GM12878 (cell line): ENCODE data around the gene NPB. TPM values are rescaled to one million over a fixed set of nuclear protein-coding genes. Genes with fewer than 3 reads are reported as not detected.

Source experiments
- NFYB ChIP-seq: IDR thresholded peaks from 2 replicates; pipeline ENCODE4 v1.6.1; 2011; ENCODE audit warnings: low read depth, mild to moderate bottlenecking, low read length, improper control_type of control experiment, moderate library complexity; ENCODE audit not compliant: insufficient read depth
- YY1 ChIP-seq: IDR thresholded peaks from 2 replicates; pipeline ENCODE4 v1.6.1; 2011; ENCODE audit warnings: low read depth, mild to moderate bottlenecking, low read length
- polyA plus RNA-seq, 11 experiments: library from polyadenylated mRNA; depleted of rRNA in 4 of 11; unstranded in 6 of 11; stranded (reverse) in 5 of 11; fragments of >200 nt; fragmentation: Nextera tagmentation in 4 of 11; fragmentation: Illumina TruSeq in 1 of 11; extraction: Ambion mirVana in 4 of 11; extraction: Trizol in 1 of 11; gene quantifications; 1 replicate in 1 of 11; 2 replicates in 10 of 11; pipeline versions ENCODE4 v1.2.1 to v1.2.3, GENCODE V29; 2011 to 2016; ENCODE audit warnings: inconsistent platforms in 2 of 11, missing spikeins in 2 of 11, low read depth in 1 of 11
- total RNA-seq, 4 experiments: library from RNA; depleted of rRNA in 3 of 4; stranded (reverse); fragments of >200 nt in 3 of 4; fragmentation: Illumina TruSeq in 1 of 4; extraction: Trizol in 1 of 4; gene quantifications; 2 replicates each; pipeline versions ENCODE4 v1.2.1 to v1.2.3, GENCODE V29; 2013 to 2021
- TF ChIP-seq, protein P1 (sequence below): fragments of 450-650 bp; IDR thresholded peaks from 2 replicates; pipeline ENCODE4 v1.6.1; 2017; ENCODE audit warnings: mild to moderate bottlenecking, moderate library complexity
- TF ChIP-seq, protein P2 (sequence below): fragments of 450-650 bp; IDR thresholded peaks from 2 replicates; pipeline ENCODE4 v1.6.1; 2016; ENCODE audit warnings: mild to moderate bottlenecking, moderate library complexity, borderline replicate concordance

Gene NPB
- total and polyA plus RNA-seq, 10 of the 15 experiments (the other 5 are each of a cell fraction or from before 2014, with no cell fraction given), result 0.03 to 0.40 (median 0.15) TPM; not detected in 2

GRCh38 chr17:81935709-81936084, 33.7 kb downstream of the NPB start (continued):
- TF ChIP-seq, protein P1, sequence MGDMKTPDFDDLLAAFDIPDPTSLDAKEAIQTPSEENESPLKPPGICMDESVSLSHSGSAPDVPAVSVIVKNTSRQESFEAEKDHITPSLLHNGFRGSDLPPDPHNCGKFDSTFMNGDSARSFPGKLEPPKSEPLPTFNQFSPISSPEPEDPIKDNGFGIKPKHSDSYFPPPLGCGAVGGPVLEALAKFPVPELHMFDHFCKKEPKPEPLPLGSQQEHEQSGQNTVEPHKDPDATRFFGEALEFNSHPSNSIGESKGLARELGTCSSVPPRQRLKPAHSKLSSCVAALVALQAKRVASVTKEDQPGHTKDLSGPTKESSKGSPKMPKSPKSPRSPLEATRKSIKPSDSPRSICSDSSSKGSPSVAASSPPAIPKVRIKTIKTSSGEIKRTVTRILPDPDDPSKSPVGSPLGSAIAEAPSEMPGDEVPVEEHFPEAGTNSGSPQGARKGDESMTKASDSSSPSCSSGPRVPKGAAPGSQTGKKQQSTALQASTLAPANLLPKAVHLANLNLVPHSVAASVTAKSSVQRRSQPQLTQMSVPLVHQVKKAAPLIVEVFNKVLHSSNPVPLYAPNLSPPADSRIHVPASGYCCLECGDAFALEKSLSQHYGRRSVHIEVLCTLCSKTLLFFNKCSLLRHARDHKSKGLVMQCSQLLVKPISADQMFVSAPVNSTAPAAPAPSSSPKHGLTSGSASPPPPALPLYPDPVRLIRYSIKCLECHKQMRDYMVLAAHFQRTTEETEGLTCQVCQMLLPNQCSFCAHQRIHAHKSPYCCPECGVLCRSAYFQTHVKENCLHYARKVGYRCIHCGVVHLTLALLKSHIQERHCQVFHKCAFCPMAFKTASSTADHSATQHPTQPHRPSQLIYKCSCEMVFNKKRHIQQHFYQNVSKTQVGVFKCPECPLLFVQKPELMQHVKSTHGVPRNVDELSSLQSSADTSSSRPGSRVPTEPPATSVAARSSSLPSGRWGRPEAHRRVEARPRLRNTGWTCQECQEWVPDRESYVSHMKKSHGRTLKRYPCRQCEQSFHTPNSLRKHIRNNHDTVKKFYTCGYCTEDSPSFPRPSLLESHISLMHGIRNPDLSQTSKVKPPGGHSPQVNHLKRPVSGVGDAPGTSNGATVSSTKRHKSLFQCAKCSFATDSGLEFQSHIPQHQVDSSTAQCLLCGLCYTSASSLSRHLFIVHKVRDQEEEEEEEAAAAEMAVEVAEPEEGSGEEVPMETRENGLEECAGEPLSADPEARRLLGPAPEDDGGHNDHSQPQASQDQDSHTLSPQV, result no peak
- TF ChIP-seq YY1, result no peak
- TF ChIP-seq NFYB, result no peak
- TF ChIP-seq, protein P2, sequence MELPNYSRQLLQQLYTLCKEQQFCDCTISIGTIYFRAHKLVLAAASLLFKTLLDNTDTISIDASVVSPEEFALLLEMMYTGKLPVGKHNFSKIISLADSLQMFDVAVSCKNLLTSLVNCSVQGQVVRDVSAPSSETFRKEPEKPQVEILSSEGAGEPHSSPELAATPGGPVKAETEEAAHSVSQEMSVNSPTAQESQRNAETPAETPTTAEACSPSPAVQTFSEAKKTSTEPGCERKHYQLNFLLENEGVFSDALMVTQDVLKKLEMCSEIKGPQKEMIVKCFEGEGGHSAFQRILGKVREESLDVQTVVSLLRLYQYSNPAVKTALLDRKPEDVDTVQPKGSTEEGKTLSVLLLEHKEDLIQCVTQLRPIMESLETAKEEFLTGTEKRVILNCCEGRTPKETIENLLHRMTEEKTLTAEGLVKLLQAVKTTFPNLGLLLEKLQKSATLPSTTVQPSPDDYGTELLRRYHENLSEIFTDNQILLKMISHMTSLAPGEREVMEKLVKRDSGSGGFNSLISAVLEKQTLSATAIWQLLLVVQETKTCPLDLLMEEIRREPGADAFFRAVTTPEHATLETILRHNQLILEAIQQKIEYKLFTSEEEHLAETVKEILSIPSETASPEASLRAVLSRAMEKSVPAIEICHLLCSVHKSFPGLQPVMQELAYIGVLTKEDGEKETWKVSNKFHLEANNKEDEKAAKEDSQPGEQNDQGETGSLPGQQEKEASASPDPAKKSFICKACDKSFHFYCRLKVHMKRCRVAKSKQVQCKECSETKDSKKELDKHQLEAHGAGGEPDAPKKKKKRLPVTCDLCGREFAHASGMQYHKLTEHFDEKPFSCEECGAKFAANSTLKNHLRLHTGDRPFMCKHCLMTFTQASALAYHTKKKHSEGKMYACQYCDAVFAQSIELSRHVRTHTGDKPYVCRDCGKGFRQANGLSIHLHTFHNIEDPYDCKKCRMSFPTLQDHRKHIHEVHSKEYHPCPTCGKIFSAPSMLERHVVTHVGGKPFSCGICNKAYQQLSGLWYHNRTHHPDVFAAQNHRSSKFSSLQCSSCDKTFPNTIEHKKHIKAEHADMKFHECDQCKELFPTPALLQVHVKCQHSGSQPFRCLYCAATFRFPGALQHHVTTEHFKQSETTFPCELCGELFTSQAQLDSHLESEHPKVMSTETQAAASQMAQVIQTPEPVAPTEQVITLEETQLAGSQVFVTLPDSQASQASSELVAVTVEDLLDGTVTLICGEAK, result no peak
- TF ChIP-seq, all 136 proteins: peak for 0
